HTERT RPE-1 (cell line): ENCODE results near the gene PGLYRP1.

ENCODE experiments used
- in situ Hi-C: fragments of 300-500 bp; cut with MboI; formaldehyde crosslinking; loops from 4 replicates; pipeline ENCODE4 v1.14.3; 2020; ENCODE audit warnings: low sequenced_read_pairs

PGLYRP1 gene

GRCh38 chr19:46006411-46006810 is 16.4 kb downstream of the PGLYRP1 start:
- in situ Hi-C loops, result no loop called here

GRCh38 chr19:46002678-46003275 is 20.1 kb downstream of the PGLYRP1 start:
- in situ Hi-C loops, result no loop called here

GRCh38 chr19:46000491-46001246 is 22.2 kb downstream of the PGLYRP1 start:
- in situ Hi-C loops, result no loop called here

- in situ Hi-C loops, result no loop called here
Measured at GRCh38 chr19:45999653-46000121, 23.2 kb downstream of the PGLYRP1 start.

GRCh38 chr19:45998834-45999233 is 24.0 kb downstream of the PGLYRP1 start:
- in situ Hi-C loops, result no loop called here

- in situ Hi-C loops, result no loop called here
Measured at GRCh38 chr19:45996933-45997332, 25.9 kb downstream of the PGLYRP1 start.

GRCh38 chr19:45995715-45996385 is 27.0 kb downstream of the PGLYRP1 start:
- in situ Hi-C loops, result no loop called here

- in situ Hi-C loops, result no loop called here
Measured at GRCh38 chr19:45994998-45995714, 27.7 kb downstream of the PGLYRP1 start, which contains the start of gene CCDC61. TSS of gene CCDC61 (plus strand) at chr19:45995467. CDS start at chr19:46003019, 7,552 bp downstream.

GRCh38 chr19:45994456-45994997 is 28.3 kb downstream of the PGLYRP1 start:
- in situ Hi-C loops, result no loop called here

- in situ Hi-C loops, result no loop called here
Measured at GRCh38 chr19:45990113-45990728, 32.6 kb downstream of the PGLYRP1 start.

- in situ Hi-C loops, result no loop called here
Measured at GRCh38 chr19:45985321-45985720, 37.5 kb downstream of the PGLYRP1 start.

GRCh38 chr19:45981350-45981749 is 41.5 kb downstream of the PGLYRP1 start:
- in situ Hi-C loops, result no loop called here

GRCh38 chr19:45978156-45978555 is 44.7 kb downstream of the PGLYRP1 start:
- in situ Hi-C loops, result no loop called here

GRCh38 chr19:45976178-45976577 is 46.7 kb downstream of the PGLYRP1 start:
- in situ Hi-C loops, result no loop called here

- in situ Hi-C loops, result no loop called here
Measured at GRCh38 chr19:45975306-45976070, 47.4 kb downstream of the PGLYRP1 start.

- in situ Hi-C loops, result no loop called here
Measured at GRCh38 chr19:45973553-45974338, 49.1 kb downstream of the PGLYRP1 start, which contains the start of gene NOVA2. TSS of gene NOVA2 (minus strand) at chr19:45973865. CDS start at chr19:45973351, 514 bp downstream.

GRCh38 chr19:45972947-45973540 is 49.8 kb downstream of the PGLYRP1 start:
- in situ Hi-C loops, result no loop called here
